GM13977 (cell line): ENCODE measurements around the gene CST9.

Source experiments
- DNase-seq: peaks from one replicate; pipeline ENCODE4 v3.0.0; 2012; ENCODE audit warnings: low spot score
- in situ Hi-C: fragments of 300-500 bp; cut with MboI; formaldehyde crosslinking; loops from one replicate; pipeline ENCODE4 v1.12.0; 2022; ENCODE audit warnings: low sequenced_read_pairs, low pct_unique_long_range_greater_than_20kb, mixed read lengths, inconsistent platforms; ENCODE audit not compliant: unreplicated experiment
- TF ChIP-seq, protein P1 (sequence below): IDR thresholded peaks from 2 replicates; pipeline ENCODE4 v1.5.1; 2012; ENCODE audit warnings: mild to moderate bottlenecking, control low read depth; ENCODE audit not compliant: insufficient read depth; ENCODE audit errors: extremely low read depth, missing control alignments

Gene CST9

DNA sequence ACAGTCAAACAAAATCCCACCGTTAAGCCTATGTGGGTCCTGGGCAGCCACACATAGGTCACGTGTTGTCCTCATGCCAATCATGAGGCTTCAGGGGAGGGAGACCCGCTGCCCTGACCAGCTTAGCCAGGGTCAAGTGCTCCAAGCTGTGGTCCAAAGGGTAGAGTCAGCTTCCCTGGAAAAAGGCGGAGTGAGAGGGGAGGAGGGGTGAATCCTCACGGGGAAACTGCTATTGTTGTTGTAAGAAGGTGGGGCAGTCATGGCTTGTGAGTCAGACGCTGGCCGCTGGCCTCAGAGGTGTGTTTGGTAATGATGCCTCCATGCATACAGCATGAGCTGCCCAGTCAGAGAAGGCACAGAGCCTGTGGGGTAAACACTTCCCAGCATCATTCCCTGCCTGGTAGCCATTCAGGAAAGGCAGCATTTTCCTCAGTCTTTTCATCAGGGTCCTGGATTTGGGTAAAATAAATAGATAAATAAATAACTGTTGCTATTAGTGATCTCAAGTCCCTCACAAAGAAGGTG is 23.4 kb upstream of the CST9 start:
- DNase-seq, result no peak
- in situ Hi-C loops, result no loop called here
- TF ChIP-seq, protein P1, sequence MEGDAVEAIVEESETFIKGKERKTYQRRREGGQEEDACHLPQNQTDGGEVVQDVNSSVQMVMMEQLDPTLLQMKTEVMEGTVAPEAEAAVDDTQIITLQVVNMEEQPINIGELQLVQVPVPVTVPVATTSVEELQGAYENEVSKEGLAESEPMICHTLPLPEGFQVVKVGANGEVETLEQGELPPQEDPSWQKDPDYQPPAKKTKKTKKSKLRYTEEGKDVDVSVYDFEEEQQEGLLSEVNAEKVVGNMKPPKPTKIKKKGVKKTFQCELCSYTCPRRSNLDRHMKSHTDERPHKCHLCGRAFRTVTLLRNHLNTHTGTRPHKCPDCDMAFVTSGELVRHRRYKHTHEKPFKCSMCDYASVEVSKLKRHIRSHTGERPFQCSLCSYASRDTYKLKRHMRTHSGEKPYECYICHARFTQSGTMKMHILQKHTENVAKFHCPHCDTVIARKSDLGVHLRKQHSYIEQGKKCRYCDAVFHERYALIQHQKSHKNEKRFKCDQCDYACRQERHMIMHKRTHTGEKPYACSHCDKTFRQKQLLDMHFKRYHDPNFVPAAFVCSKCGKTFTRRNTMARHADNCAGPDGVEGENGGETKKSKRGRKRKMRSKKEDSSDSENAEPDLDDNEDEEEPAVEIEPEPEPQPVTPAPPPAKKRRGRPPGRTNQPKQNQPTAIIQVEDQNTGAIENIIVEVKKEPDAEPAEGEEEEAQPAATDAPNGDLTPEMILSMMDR, result no peak

GRCh38 chr20:23628402-23629016 is 22.8 kb upstream of the CST9 start:
- in situ Hi-C loops, result no loop called here
- no peak for DNase-seq

GRCh38 chr20:23627501-23627900 is 21.8 kb upstream of the CST9 start:
- in situ Hi-C loops, result no loop called here
- DNase-seq, result no peak
- TF ChIP-seq, protein P1, result no peak

More at GRCh38 chr20:23628402-23629016, 22.8 kb upstream of the CST9 start:
- TF ChIP-seq, protein P1, result no peak

DNA sequence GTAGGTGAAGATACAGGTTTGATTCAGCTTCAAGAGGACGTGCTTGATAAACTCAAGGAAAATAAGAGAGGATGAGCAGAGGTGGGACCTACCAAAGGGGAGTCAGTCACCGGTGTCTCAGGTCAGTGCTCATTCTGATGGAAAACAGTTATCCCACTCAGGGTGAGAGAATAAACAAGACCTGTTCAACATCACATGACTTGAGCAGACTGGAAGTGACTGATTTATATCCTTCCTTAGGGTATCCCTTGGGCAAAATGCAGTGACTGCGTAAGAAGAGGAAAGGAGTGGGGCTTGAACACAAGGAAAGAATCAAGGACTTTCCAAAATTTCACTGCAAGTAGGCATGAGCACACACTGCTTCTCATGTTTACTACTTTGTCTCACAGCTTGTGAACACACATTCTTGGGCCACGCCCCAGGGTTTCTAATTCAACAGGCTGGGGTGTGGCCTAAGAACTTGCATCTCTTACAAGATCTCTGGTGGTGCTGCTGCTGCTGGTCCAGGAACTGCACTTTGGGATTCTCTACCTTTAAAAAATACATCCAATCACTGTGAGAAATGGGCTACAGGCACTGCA is 20.4 kb upstream of the CST9 start:
- DNase-seq, result no peak
- TF ChIP-seq, protein P1, result no peak
- in situ Hi-C loops, result no loop called here

- no peak for DNase-seq
- TF ChIP-seq, protein P1, result no peak
- in situ Hi-C loops, result no loop called here
These were observed 19.7 kb upstream of the CST9 start for GRCh38 chr20:23625236-23625964.

DNA sequence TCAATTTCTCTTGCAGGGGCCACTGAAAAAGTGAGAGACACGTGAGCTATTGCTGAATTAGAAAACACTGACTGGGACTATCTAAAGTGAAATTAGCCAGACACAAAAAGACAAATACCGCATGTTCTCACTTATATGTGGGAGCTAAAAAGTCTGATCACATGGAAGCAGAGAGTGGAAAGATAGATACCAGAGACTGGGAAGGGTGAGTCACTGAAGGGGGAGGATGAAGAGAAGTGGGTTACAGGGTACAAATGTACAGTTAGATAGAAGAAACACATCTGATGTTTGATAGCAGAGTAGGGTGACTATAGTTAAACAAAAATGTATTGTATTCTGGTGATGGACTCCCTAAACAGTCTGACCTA is 18.6 kb upstream of the CST9 start:
- in situ Hi-C loops, result no loop called here
- TF ChIP-seq, protein P1, result no peak
- DNase-seq, result no peak
